ENCODE data around the gene TBXAS1. TPM values are rescaled to one million over a fixed set of nuclear protein-coding genes. Genes with fewer than 3 reads are reported as not detected.

The TBXAS1 gene
- total and polyA plus RNA-seq, 2 donors (not counting 3 experiments of a cell fraction or from before 2014, with no cell fraction given), result 2.1 to 4.3 TPM

DNA sequence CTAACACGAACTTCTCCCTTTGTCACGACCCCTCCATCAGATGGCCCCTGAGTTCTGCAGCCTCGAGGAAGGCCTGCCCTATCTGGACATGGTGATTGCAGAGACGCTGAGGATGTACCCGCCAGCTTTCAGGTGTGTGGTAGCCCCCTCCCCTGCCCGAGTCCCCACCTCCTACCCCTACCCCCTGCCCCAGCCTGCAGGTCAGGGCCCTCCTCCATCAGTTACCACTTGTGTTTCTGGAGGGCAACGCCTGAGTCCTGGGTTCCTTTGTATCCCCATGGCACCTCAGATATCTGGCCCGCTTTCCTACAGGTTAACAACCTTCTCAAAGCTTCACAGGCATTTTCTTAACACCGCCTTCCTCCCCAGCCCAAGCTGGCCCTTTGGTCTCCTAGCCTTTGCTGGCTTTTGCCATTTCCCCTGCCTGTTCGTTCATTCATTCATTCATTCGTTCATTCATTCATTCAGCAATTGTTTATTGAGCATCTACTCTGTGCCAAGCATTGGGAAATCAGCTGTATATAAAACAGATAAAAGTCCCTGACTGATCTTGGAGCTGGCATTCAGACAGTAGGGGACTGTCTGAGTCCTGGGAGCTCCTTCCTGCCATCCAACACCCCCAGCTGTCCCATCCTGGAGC is 178.1 kb downstream of the TBXAS1 start:
- H3K9ac ChIP-seq (replicated peaks; ENCODE audit: extremely low read depth, insufficient read depth, low read length), result no peak overlapping the region
- no TSS peak for BruUV-seq (replicated peaks)
- dilution Hi-C loops (cut with MboI; ENCODE audit: extremely low pct_ligation_motif_present, low sequenced_read_pairs), result loop anchor here (25.0 kb wide), 1 partner anchor 395 kb away; no protein-coding TSS in a partner anchor
- POLR2A ChIA-PET, result no interaction called here
- CTCF ChIA-PET, result interaction anchor here (1.1 to 12.2 kb wide), 6 partner anchors 12 to 508 kb away, joined by 6 to 233 read pairs (median 23); no protein-coding TSS in a partner anchor
- H3K79me2 ChIP-seq (ENCODE audit: control insufficient read depth, insufficient read depth, low read length), result no peaks in the 10 kb centered on the region
- no peak overlapping the region for H3K4me3 ChIP-seq (replicated peaks in 1 of 3; ENCODE audit: insufficient read depth in 1 of 3, low read depth in 1 of 3, low read length in 3 of 3)
- no peaks in the 10 kb centered on the region for H3K9me3 ChIP-seq (replicated peaks; ENCODE audit: control insufficient read depth, insufficient read depth, low read length)
- H3K27ac ChIP-seq (ENCODE audit: insufficient read depth, low read depth, low read length), result no peak overlapping the region
- DNase-seq (ENCODE audit: low read depth, low spot score) (no peak), FAIRE-seq (no peak)
- TF ChIP-seq POLR2A (IDR thresholded peaks at IDR 0.05; ENCODE audit: low read depth, low read length), result no peak
- TF ChIP-seq FOS (IDR thresholded peaks at IDR 0.05; ENCODE audit: borderline replicate concordance, insufficient read depth, low read length), result no peak
- TF ChIP-seq MYC (IDR thresholded peaks at IDR 0.05; ENCODE audit: low read depth, low read length), result no peak
- no peak for TF ChIP-seq GATA2 (IDR thresholded peaks at IDR 0.05; ENCODE audit: insufficient read depth, insufficient read length, low read depth, low read length)
- TF ChIP-seq JUN (IDR thresholded peaks at IDR 0.05; ENCODE audit: borderline replicate concordance, insufficient read depth, insufficient read length, low read depth), result no peak
- TF ChIP-seq, protein P1, sequence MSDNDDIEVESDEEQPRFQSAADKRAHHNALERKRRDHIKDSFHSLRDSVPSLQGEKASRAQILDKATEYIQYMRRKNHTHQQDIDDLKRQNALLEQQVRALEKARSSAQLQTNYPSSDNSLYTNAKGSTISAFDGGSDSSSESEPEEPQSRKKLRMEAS (IDR thresholded peaks at IDR 0.05; ENCODE audit: insufficient read depth, insufficient read length), result no peak
- no peak for TF ChIP-seq EZH2 (IDR thresholded peaks at IDR 0.05; ENCODE audit: borderline replicate concordance, low read depth, low read length, severe bottlenecking)
- TF ChIP-seq, protein P2, sequence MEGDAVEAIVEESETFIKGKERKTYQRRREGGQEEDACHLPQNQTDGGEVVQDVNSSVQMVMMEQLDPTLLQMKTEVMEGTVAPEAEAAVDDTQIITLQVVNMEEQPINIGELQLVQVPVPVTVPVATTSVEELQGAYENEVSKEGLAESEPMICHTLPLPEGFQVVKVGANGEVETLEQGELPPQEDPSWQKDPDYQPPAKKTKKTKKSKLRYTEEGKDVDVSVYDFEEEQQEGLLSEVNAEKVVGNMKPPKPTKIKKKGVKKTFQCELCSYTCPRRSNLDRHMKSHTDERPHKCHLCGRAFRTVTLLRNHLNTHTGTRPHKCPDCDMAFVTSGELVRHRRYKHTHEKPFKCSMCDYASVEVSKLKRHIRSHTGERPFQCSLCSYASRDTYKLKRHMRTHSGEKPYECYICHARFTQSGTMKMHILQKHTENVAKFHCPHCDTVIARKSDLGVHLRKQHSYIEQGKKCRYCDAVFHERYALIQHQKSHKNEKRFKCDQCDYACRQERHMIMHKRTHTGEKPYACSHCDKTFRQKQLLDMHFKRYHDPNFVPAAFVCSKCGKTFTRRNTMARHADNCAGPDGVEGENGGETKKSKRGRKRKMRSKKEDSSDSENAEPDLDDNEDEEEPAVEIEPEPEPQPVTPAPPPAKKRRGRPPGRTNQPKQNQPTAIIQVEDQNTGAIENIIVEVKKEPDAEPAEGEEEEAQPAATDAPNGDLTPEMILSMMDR (IDR thresholded peaks at IDR 0.05; ENCODE audit: extremely low read depth in 1 of 2, insufficient read depth in 1 of 2, low read depth in 1 of 2, low read length in 2 of 2), result no peak
- no peaks in the 10 kb centered on the region for H4K20me1 ChIP-seq (replicated peaks; ENCODE audit: control insufficient read depth, extremely low read depth, insufficient read depth, low read length)
- intact Hi-C loops (cut with micrococcal nuclease), result no loop called here
- H2AFZ ChIP-seq (ENCODE audit: low read depth, low read length), result no peak overlapping the region
- no peaks in the 10 kb centered on the region for H3K4me1 ChIP-seq (ENCODE audit: control insufficient read depth, extremely low read depth, insufficient read depth, low read length)
- H3K36me3 ChIP-seq (ENCODE audit: control insufficient read depth in 2 of 2, extremely low read depth in 1 of 2, insufficient read depth in 2 of 2, low read length in 2 of 2), result no peaks in the 10 kb centered on the region
- H3K27me3 ChIP-seq (ENCODE audit: control insufficient read depth in 2 of 2, insufficient read depth in 2 of 2, low read length in 2 of 2), result no peaks in the 10 kb centered on the region
- no peak overlapping the region for H3K4me2 ChIP-seq (ENCODE audit: insufficient read depth, low read length)
- H3K9me1 ChIP-seq (replicated peaks; ENCODE audit: control insufficient read depth, extremely low read depth, insufficient read depth, low read length), result no peaks in the 10 kb centered on the region
